ENCODE measurements around the gene PLEK2.
"Not testable (repeated sequence)": the region's sequence is repeated elsewhere in the genome, so short reads cannot be mapped to it uniquely, and the experiment has no call there.

Gene PLEK2, protein sequence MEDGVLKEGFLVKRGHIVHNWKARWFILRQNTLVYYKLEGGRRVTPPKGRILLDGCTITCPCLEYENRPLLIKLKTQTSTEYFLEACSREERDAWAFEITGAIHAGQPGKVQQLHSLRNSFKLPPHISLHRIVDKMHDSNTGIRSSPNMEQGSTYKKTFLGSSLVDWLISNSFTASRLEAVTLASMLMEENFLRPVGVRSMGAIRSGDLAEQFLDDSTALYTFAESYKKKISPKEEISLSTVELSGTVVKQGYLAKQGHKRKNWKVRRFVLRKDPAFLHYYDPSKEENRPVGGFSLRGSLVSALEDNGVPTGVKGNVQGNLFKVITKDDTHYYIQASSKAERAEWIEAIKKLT

DNA sequence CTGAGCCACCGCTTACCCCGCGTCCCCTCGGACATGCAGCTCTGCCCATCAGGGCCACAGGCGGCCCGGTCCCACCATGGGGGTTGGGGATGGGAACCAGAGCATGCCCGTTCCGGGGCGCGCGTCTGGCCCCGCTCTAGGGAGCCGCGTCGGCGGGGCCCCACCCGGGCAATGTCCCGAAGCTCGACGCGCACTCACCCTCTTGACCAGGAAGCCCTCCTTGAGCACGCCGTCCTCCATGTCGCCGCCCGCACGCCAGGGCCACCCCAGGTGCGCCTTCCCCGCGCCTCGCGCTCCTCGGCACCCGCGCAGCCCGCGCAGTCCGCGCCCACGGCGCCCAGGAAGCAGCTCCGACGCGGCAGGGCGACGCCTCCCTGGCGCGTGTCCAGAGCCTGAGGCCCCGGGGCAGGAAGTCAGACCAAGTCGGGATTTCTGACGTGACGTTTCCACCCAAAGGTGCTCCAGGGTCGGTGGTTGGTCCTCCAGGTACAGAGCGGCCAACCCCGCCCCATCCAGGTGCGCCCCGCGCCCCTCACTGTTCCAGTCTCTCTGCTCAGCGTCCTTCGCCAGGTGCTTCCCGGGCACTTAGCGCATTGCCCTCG is at the start of gene PLEK2:
PLEK2 (minus strand) TSS at position 346 of the 602 bp plus-strand sequence; CDS start at position 240, 106 bp downstream.
- peak; percentile 49 for DNase-seq

DNA sequence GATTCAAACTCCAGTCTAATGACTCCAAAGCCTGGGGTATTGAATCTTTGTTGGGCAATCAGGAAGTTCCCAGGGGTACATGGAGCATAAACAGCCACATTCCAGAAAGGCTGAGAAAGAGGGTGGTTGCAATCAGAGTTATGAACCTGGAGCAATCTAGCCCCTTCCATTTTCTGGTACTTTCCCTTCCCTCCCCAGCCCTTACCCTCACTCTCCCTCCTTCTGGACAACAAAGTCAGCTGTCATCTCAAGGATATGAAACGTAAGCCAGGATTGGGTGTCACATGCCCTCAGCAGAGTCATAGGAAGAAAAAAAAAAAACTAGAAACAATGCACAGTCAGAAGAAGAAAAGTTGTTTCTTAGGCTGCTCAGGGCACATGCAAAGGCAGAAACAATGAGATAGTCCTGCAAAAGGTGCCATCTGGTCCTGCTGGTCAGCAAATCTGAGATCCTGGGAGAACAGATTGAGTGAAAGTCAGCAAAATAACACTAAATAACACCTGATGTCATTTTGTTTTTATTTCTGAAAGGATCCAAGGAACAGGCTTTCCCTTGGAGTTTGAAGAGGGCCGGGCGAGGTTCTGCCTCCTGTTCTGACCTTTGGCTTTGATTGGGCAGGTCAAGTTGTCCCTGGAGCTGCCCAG is 49.5 kb upstream of the PLEK2 start:
- no peak for DNase-seq

DNA sequence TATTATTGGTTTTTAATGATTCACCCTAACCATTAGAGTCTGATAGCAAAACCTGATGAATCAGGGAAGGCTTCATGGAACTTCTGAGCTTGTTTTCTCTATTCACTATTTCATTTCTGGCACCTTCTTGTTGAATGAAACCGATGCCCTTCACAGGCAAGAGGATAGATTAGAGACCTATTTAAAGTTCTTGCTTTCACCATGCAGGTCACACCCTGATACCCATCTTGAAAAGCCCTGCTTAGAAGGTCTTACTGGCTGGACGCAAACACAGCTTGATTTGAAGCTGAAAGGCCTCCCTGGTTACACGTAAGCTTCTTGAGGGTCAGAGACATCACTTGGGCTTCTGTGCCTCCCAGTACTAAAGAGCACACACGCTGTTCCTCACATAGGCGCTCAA is 47.4 kb upstream of the PLEK2 start:
- no peak for DNase-seq

DNA sequence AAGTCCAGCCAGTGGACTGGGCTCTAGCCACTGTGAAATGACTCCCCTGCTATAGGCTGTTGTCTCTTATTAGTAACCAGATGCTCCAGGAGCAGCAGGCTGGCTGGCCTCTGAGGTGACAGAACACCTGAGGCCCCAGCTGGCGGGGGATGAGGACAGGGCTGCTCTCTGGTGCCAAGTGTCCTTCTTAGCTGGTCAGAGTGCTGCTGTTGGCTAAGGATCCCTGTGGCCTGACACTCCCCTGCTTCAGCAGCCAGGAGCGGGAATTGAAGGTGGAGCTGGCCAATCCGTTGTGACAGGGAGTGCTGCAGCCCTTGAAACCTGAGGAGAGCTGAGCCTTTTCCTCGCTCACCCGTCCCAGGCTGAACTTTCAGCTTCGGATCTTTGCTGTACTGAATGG is 45.8 kb upstream of the PLEK2 start:
- DNase-seq: no peak

DNA sequence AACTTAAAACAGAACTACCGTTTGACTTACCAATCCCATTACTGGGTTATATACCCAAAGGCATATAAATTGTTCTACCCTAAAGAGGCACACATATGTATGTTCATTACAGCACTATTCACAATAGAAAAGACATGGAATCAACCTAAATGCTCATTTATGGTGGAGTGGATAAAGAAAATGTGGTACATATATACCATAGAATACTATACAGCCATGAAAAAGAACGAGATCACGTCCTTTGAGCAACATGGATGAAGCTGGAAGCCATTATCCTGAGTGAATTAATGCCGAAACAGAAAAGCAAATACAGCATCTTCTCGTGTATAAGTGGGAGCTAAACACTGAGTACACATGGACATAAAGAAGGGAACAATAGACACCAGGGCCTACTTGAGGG is 44.8 kb upstream of the PLEK2 start:
- no peak for DNase-seq

DNA sequence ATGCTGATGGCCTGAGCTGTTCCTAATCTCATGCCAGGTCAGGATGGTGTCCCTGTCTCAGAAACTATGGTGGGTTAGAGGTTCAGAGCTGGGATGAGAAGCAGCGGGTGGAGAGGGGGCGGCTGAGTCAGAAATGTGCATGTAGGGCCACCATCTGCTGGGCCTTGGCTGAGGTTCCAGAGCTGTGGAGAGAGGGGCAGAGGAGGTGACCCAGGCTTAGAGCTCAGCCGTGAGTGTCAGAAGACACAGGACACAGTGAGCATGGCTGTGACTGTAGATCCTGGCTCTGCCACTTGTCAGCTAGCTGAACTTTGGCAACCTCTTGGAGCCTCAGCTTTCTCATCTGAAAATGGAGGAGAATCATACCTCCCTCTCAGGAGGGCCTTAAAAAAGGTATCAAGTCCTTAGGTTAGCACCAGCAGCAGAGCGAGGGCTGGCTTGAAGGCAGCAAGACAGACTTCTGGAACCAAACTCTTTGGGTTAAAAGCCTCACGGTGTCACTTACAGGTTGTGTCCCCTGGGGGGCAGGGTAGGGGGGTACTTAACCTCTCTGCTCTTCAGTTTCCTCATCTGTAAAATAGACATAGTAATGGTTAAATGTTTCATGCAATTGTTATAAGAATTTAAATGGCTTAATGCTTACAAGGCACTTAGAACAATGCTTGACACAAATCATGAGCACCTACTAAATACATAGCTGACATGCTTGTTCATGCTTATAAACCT is 41.8 kb upstream of the PLEK2 start:
- no peak for DNase-seq

DNA sequence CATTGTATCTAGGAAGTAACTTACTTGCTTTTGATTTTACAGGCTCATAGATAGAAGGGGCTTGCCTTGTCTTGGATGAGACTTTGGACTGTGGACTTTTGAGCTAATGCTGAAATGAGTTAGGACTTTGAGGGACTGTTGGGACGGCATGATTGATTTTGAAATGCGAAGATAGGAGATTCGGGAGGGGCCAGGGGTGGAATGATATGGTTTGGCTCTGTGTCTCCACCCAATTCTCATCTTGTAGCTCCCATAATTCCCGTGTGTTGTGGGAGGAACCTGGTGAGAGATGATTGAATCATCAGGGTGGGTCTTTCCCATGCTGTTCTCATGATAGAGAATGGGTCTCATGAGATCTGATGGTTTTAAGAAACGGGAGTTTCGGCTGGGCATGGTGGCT is 39.7 kb upstream of the PLEK2 start:
- not testable (repeated sequence) for DNase-seq

DNA sequence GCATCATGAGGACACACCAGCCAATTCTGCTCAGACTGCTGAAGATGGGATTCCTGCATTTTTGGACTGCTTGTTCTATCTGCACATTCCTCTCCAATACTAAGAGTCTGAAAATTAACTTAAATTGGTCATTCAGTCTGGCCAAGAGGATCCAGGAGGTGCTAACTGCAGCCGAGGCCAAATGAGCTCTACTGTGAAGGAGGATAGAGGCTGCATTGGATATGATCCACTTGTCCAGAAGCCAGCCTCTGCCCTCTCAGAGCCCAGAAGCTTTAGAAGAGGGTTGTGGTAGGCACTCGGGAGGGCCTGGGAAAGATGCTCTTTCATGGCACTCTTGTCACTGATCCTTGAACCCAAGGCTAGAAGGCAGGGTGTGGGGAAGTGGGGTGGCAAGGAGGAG is 37.1 kb upstream of the PLEK2 start:
- DNase-seq: no peak

DNA sequence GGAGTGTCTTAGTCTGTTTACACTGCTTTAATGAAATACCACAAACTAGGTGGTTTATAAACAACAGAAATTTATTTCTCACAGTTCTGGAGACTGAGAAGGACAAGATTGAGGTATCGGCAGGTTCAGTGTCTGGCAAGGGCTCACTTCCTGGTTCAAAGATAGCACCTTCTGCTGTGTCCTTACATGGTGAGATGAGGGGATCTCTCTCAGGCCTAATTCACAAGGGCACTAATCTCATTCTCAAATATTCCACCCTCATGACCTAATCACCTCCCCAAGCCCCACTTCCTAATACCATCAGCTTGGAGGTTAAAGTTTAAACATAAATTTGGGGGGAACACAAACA is 35.0 kb upstream of the PLEK2 start:
- DNase-seq: no peak

DNA sequence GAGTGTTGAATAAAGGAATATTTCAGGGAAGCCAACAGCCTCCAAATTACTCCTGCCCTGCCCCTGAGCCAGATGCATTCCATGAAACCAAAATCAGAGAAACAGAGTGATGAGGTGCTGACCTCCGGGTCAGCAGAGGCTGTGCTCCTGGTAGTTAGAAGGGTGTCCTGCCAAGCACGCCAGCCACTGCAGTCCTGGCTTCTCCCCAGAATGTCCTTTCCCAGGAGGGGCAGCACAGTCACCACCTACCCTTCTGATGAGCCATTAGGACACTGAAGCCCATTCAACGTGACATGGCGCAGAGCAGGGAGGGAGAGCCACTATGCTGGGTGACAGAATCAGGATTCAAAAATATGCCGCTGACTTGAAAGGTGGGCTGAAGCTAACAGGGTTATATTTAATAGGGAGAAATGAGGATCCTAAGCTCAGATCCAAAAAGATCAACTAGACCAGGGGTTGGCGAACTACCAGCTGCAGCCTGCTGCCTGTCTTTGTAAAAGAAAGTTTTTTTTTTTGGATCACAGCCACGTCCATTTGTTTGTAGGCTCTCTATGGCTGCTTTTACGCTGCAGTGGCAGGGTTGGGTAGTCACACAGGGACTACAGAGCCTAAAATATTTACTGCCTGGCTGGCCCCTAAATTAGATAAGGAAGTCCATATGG is 34.5 kb upstream of the PLEK2 start:
- DNase-seq: no peak

DNA sequence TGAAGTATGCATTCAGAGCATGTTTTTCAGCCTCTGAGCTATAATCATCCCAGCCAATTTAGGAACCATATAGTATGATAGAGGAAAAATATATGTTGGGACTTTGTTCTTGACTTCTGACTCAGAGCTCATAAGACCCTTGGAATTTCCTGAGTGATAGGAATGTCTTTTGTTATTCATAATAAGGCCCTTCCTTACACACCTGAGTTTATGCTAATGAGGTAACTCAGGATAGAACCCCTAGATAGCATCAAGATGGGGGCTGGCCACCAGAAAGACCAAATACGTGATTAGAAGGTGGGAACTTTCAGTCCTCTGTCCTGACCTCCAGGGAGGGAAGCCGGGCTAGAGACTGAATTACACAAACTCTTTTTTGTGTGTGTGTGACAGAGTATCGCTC is 32.4 kb upstream of the PLEK2 start:
- DNase-seq: no peak

DNA sequence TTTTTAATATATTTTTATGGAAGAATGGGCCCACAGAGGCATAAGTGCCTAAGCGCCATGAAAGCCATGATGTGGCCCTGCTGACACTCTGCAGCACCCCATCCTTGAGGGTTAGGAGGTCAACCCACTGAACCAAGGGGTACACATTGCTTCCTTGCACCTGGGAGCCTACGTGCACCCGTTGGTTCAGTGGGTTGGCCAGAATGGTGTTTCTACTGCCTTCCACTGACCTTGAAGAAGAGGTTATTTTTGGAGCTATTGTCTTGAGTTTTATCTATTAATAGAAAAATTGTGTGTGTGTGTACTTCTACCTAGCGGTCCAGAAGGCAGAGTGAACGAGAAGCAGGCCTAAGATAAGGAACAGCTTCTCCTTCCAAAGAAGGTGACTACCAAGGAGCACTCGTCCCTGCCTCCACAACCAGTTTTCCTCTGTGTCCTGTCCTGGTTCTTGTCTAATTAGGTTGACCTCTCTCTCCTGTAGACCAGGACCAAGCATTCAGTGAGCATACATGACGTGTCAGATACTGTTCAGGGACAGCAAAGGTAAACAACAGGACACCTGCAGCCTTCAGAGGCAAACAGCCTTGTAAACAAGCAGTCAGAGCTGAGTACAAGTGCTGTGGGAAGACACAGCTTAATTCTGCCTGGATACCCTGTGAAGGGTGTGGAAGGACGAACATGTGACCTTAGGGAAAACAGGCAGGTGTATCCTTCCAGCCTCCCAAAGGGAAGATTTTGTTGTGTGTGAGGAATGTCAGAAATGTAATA is 30.4 kb upstream of the PLEK2 start:
- no peak for DNase-seq

DNA sequence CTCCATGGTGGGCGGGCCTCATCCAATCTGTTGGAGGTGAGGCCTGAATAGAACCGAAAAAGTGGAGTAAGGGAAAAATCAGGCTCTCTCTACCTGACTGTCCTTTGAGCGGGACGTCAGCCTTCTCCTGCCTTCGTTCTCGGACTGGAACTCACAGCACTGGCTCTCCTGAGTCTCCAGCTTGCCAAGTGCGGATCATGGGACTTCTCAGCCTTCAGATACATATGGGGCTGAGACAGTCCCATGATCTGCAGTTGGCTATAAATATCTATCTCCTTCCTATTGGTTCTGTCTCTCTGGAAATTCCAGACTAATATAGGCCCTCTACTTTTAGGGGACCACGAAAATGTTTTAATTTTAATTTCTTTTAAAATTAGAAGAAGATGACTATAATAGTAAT is 29.7 kb upstream of the PLEK2 start:
- DNase-seq: no peak

DNA sequence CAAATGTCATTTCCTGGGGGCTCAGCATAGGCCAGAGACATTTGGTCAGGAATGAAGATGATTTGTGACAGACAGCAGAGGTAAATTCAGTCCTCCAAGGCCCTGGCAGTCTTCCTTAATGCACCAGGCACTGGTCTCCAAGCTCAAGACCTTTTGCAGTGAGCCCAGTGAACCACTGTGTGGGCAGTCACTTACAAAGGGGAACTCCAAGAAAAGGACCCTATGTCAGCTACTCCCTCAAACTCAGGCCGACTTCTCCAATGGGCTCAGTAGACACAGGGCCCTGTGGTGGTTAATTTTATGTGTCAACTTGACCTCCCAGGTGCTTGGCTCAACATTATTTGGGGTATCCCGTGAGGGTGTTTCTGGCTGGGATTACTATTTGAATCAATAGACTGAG is 29.3 kb upstream of the PLEK2 start:
- no peak for DNase-seq

DNA sequence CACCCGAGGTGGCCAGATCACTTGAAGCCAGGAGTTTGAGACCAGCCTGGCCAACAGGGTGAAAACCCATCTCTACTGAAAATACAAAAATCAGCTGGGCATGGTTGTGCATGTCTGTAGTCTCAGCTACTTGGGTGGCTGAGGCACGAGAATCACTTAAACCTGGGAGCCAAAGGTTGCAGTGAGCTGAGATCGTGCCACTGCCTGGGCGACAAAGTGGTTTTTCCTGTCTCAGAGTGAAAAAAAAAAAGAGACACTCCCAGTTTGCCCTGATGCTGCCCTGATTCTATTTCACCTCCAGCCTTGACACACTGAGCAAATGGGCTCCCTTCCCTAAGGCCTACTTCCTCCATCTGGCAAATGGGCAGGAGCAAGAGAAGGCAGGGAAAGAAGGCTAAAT is 28.5 kb upstream of the PLEK2 start:
- no peak for DNase-seq

DNA sequence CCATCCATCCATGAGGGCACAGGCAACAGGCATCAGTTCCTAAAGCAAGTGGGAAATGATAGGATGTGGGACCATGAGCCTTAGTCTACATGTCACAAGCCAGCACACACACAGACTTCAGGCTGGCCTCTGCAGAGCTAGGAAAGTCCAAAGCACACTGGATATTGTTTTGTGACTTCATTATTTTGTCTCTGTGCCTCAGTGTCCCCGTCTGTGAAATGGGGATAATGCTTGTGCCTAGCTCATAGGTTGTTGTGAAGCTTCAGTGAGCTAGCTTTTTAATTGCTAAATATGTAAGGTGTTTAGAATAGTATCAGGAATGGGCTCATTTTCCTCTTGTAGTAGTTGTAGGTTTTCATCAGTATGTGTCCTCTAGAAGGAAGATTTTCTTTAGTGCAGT is 27.0 kb upstream of the PLEK2 start:
- DNase-seq: no peak

DNA sequence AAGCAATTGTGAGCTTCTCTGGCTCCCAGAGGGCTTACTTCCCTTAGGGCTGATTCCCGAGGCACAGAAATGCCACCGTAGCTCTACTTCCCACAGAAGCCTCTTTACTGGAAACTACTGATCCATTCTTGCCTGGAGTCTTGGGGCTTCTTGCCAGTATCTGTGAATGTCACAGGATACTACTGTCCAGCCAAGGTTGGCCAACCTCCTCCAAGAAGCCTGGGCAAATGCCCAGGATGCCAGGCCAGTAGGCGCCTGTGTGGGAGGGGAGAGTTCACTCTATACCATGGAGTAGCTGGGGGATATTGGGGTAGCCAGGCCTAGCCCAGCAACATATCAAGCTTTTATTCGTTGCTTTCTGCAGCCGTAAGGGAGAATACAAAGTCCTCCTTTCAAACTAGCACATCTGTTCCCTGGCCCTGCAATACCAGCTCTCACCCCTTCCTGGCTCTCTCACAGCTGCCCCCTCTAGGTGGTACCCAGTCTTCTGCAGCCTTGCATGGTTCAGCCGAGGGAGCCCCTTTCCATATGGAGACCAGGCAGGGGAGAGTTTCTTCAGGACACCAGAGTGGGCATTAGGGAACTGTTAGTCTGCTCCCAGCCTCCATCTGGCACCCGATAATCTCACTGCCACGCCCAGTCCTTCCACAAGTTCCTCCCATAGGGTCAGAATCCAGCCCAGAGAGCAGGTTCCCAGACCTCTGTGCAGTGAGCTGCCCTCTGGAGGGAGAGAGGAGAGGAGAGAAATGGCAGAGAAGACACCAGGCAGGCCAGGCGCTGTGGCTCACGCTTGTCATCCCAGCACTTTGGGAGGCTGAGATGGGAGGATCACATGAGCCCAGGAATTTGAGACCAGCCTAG is 24.3 kb upstream of the PLEK2 start:
- DNase-seq: no peak

DNA sequence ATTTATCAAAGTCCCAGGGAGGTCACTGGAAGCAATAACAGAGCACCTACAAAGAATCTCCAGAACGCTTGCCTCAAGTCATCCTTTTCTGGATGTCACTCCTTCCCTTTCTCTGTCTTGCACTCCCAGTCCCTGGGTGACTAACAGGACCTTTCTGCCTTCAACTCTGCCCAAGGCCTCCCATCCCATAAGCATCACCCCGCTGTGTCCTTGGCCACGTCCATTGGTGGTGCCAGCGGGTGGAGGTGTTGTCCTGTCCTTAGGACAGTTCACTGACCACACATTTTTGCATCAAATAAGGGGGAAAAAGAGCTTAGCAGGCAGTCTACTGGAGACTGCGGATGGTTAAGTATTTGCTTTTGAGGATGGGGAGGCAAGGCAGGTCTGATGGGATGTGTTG is 23.6 kb upstream of the PLEK2 start:
- DNase-seq: no peak

DNA sequence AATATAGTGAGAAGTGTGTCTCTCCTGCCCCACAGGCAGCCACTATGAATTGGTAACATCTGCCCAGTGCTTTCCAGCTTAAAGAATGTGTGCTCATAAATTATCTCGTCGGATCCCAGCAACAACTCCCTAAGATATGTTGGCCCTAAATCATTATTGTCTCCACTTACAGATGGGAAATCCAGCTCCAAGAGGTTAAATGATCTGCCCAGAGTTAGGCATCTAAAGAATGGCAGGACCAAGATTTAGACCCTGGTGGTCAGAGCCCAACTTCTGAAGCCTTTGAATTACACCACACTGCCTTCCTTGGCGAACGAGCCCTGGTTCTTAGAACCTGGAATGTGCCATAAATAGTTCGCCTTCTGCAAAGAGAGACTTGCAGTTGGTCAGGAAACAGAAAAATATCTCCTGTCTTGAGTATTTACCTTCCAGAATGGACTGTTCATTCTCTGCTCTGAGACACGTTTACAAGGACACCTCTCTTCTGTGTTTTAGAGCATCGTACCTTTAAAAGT is 20.1 kb upstream of the PLEK2 start:
- no peak for DNase-seq

DNA sequence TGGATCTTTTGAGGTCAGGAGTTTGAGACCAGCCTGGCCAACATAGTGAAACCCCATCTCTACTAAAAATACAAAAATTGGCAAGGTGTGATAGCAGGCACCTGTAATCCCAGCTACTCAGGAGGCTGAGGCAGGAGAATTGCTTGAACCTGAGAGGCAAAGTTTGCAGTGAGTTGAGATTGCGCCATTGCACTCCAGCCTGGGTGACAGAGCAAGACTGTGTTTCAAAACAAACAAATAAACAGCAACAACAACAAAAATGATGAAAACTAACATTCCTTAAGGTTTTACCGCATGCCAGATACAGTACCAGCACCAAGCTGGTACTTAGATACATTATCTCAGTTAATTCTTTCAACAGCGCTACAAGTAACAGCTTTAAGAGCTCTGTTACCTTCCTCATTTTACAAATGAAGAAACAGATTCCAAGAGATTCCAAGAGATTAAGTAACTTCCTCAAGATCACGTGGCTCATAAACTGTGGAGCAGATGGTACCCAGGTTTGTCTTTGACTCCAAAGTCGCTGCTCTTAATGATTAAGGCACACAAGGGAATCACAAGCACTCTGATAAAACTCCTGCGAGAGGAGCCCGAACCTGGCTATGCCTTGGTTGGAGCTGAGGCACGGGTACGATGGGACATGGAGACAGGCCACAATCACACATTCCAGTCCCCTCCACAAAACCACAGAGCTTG is 17.7 kb upstream of the PLEK2 start:
- DNase-seq: no peak

All from 8988T (cell line).